Measurements from ENCODE around the gene SIAH2.

Gene SIAH2

GRCh38 chr3:150773616-150774192 lies 10.7 kb upstream of the SIAH2 start:
- no peak for DNase-seq

GRCh38 chr3:150771600-150771999 lies 8.6 kb upstream of the SIAH2 start:
- DNase-seq = no peak

- no peak for DNase-seq
These were observed 7.7 kb upstream of the SIAH2 start for GRCh38 chr3:150770681-150771080.

GRCh38 chr3:150766742-150767141 lies 3.8 kb upstream of the SIAH2 start:
- no peak for DNase-seq

- DNase-seq = peak; percentile 82
These were observed 3.2 kb upstream of the SIAH2 start for GRCh38 chr3:150765949-150766720.

GRCh38 chr3:150764967-150765366 lies 2.0 kb upstream of the SIAH2 start:
- DNase-seq = no peak

GRCh38 chr3:150764566-150764965 lies 1.6 kb upstream of the SIAH2 start:
- DNase-seq = no peak

- DNase-seq = peak; percentile 48
These were observed 993 bp upstream of the SIAH2 start for GRCh38 chr3:150763841-150764483.

GRCh38 chr3:150762662-150763121 lies 277 bp downstream of the SIAH2 start:
- DNase-seq = no peak

GRCh38 chr3:150761831-150762661 lies 923 bp downstream of the SIAH2 start:
- peak; percentile 54 for DNase-seq

GRCh38 chr3:150760431-150761200 lies 2.4 kb downstream of the SIAH2 start:
- no peak for DNase-seq

GRCh38 chr3:150759947-150760346 lies 3.0 kb downstream of the SIAH2 start:
- DNase-seq = no peak

GRCh38 chr3:150759319-150759718 lies 3.6 kb downstream of the SIAH2 start:
- DNase-seq = no peak

- DNase-seq = no peak
These were observed 5.2 kb downstream of the SIAH2 start for GRCh38 chr3:150757768-150758167.

GRCh38 chr3:150757364-150757763 lies 5.6 kb downstream of the SIAH2 start:
- no peak for DNase-seq

GRCh38 chr3:150756491-150757059 lies 6.4 kb downstream of the SIAH2 start:
- no peak for DNase-seq

GRCh38 chr3:150755902-150756301 lies 7.1 kb downstream of the SIAH2 start:
- peak; percentile 26 for DNase-seq

- DNase-seq = no peak
These were observed 8.1 kb downstream of the SIAH2 start for GRCh38 chr3:150754896-150755295.

- DNase-seq = no peak
These were observed 11.1 kb downstream of the SIAH2 start for GRCh38 chr3:150751781-150752263.

- DNase-seq = no peak
These were observed 13.7 kb downstream of the SIAH2 start for GRCh38 chr3:150749255-150749654.

GRCh38 chr3:150748684-150749047 lies 14.3 kb downstream of the SIAH2 start:
- DNase-seq = peak; percentile 27

Data from fibroblast of skin of abdomen (primary cell).